IgD-negative memory B cell (primary cell): ENCODE measurements around the gene MACF1. TPM values are rescaled to one million over a fixed set of nuclear protein-coding genes. Genes with fewer than 3 reads are reported as not detected.
"Not testable (repeated sequence)": the region's sequence is repeated elsewhere in the genome, so short reads cannot be mapped to it uniquely, and the experiment has no call there.

Source experiments
- H3K27ac Mint-ChIP-seq, 3 donors: one replicate each; pipeline ENCODE4 v1.8.0; 2020 to 2022; ENCODE audit warnings: mild to moderate bottlenecking in 3 of 3, mixed read lengths in 3 of 3, moderate library complexity in 1 of 3
- H3K27me3 Mint-ChIP-seq: one replicate; pipeline ENCODE4 v1.8.0; 2021; ENCODE audit warnings: mixed read lengths
- H3K36me3 Mint-ChIP-seq: one replicate; pipeline ENCODE4 v1.8.0; 2020; ENCODE audit warnings: mild to moderate bottlenecking, mixed read lengths
- H3K4me1 Mint-ChIP-seq, 3 donors: one replicate each; pipeline ENCODE4 v1.8.0; 2020 to 2022; ENCODE audit warnings: mixed read lengths in 3 of 3, mild to moderate bottlenecking in 1 of 3
- H3K4me3 Mint-ChIP-seq, 4 donors: one replicate each; pipeline ENCODE4 v1.8.0; 2020 to 2022; ENCODE audit warnings: mild to moderate bottlenecking in 4 of 4, mixed read lengths in 4 of 4, moderate library complexity in 3 of 4
- H3K9me3 Mint-ChIP-seq, 3 donors: one replicate each; pipeline ENCODE4 v1.8.0; 2020 to 2021; ENCODE audit warnings: mixed read lengths in 3 of 3, mild to moderate bottlenecking in 1 of 3
- polyA plus RNA-seq: library from polyadenylated mRNA; unstranded; fragments of 300-500 nt; fragmentation: Illumina TruSeq; gene quantifications from one replicate; pipeline ENCODE4 v1.2.3, GENCODE V29; 2021

The MACF1 gene
- polyA plus RNA-seq, 1 donor from 2014 or later, result 51.2 TPM

- no peaks in the 10 kb centered on the region for H3K27me3 Mint-ChIP-seq
- H3K4me1 Mint-ChIP-seq, result no peaks in the 10 kb centered on the region
- peaks cover 8% of the 10 kb centered on the region for H3K36me3 Mint-ChIP-seq
- H3K4me3 Mint-ChIP-seq, result no peak overlapping the region
- H3K27ac Mint-ChIP-seq, result no peak overlapping the region
- no peaks in the 10 kb centered on the region for H3K9me3 Mint-ChIP-seq
Observed at GRCh38 chr1:39440856-39441255, 236.4 kb downstream of the MACF1 start.

- Mint-ChIP-seq H3K27ac (no peak overlapping the region), H3K9me3 (no peaks in the 10 kb centered on the region), H3K36me3 (peaks cover 8% of the 10 kb centered on the region), H3K27me3 (no peaks in the 10 kb centered on the region), H3K4me1 (no peaks in the 10 kb centered on the region), H3K4me3 (no peak overlapping the region)
Observed at GRCh38 chr1:39441797-39442196, 237.3 kb downstream of the MACF1 start.

GRCh38 chr1:39445573-39445972, 241.1 kb downstream of the MACF1 start:
- Mint-ChIP-seq H3K27me3 (no peaks in the 10 kb centered on the region), H3K27ac (no peak overlapping the region), H3K4me1 (no peaks in the 10 kb centered on the region), H3K9me3 (no peaks in the 10 kb centered on the region), H3K4me3 (no peak overlapping the region), H3K36me3 (peaks cover 7% of the 10 kb centered on the region)

GRCh38 chr1:39446986-39447567, 242.6 kb downstream of the MACF1 start:
- no peak overlapping the region for H3K4me3 Mint-ChIP-seq
- H3K27ac Mint-ChIP-seq, result peak overlapping the region in 1 of 3 donors; percentile 17
- H3K9me3 Mint-ChIP-seq, result no peaks in the 10 kb centered on the region
- peaks cover 7% of the 10 kb centered on the region for H3K36me3 Mint-ChIP-seq
- H3K4me1 Mint-ChIP-seq, result no peaks in the 10 kb centered on the region
- H3K27me3 Mint-ChIP-seq, result no peaks in the 10 kb centered on the region

GRCh38 chr1:39450041-39450440, 245.5 kb downstream of the MACF1 start:
- not testable (repeated sequence) for H3K4me3 Mint-ChIP-seq, H3K27me3 Mint-ChIP-seq, H3K27ac Mint-ChIP-seq, H3K4me1 Mint-ChIP-seq, H3K9me3 Mint-ChIP-seq
- H3K36me3 Mint-ChIP-seq, result peaks cover 11% of the 10 kb centered on the region

- H3K4me3 Mint-ChIP-seq, result no peak overlapping the region
- no peaks in the 10 kb centered on the region for H3K9me3 Mint-ChIP-seq
- H3K27ac Mint-ChIP-seq, result no peak overlapping the region
- no peaks in the 10 kb centered on the region for H3K27me3 Mint-ChIP-seq
- peaks cover 11% of the 10 kb centered on the region for H3K36me3 Mint-ChIP-seq
- no peaks in the 10 kb centered on the region for H3K4me1 Mint-ChIP-seq
Observed at GRCh38 chr1:39450956-39451606, 246.6 kb downstream of the MACF1 start.

GRCh38 chr1:39452081-39452480, 247.6 kb downstream of the MACF1 start:
- peaks cover 15% of the 10 kb centered on the region for H3K36me3 Mint-ChIP-seq
- no peaks in the 10 kb centered on the region for H3K4me1 Mint-ChIP-seq
- H3K4me3 Mint-ChIP-seq, result no peak overlapping the region
- no peaks in the 10 kb centered on the region for H3K9me3 Mint-ChIP-seq
- H3K27ac Mint-ChIP-seq, result no peak overlapping the region
- no peaks in the 10 kb centered on the region for H3K27me3 Mint-ChIP-seq

- no peaks in the 10 kb centered on the region for H3K9me3 Mint-ChIP-seq
- H3K27ac Mint-ChIP-seq, result no peak overlapping the region
- peaks cover 14% of the 10 kb centered on the region for H3K36me3 Mint-ChIP-seq
- H3K4me3 Mint-ChIP-seq, result no peak overlapping the region
- H3K4me1 Mint-ChIP-seq, result no peaks in the 10 kb centered on the region
- no peaks in the 10 kb centered on the region for H3K27me3 Mint-ChIP-seq
Observed at GRCh38 chr1:39452540-39452939, 248.0 kb downstream of the MACF1 start.

- peak overlapping the region in 1 of 3 donors; percentile 19 for H3K27ac Mint-ChIP-seq
- no peaks in the 10 kb centered on the region for H3K27me3 Mint-ChIP-seq
- H3K36me3 Mint-ChIP-seq, result peaks cover 15% of the 10 kb centered on the region
- no peaks in the 10 kb centered on the region for H3K9me3 Mint-ChIP-seq
- no peaks in the 10 kb centered on the region for H3K4me1 Mint-ChIP-seq
- no peak overlapping the region for H3K4me3 Mint-ChIP-seq
Observed at GRCh38 chr1:39453603-39454002, 249.1 kb downstream of the MACF1 start.

- no peaks in the 10 kb centered on the region for H3K27me3 Mint-ChIP-seq
- H3K36me3 Mint-ChIP-seq, result peaks cover 14% of the 10 kb centered on the region
- H3K9me3 Mint-ChIP-seq, result no peaks in the 10 kb centered on the region
- no peak overlapping the region for H3K27ac Mint-ChIP-seq
- H3K4me3 Mint-ChIP-seq, result no peak overlapping the region
- peaks cover 0 to 1% (median 0%) of the 10 kb centered on the region in 3 donors for H3K4me1 Mint-ChIP-seq
Observed at GRCh38 chr1:39458991-39459390, 254.5 kb downstream of the MACF1 start.

- Mint-ChIP-seq H3K36me3 (peaks cover 12% of the 10 kb centered on the region), H3K4me3 (no peak overlapping the region), H3K9me3 (no peaks in the 10 kb centered on the region), H3K27ac (peak overlapping the region in 1 of 3 donors; percentile 8), H3K27me3 (no peaks in the 10 kb centered on the region), H3K4me1 (peaks cover 0 to 1% (median 0%) of the 10 kb centered on the region in 3 donors)
Observed at GRCh38 chr1:39462074-39462473, 257.6 kb downstream of the MACF1 start.

- no peak overlapping the region for H3K4me3 Mint-ChIP-seq
- no peaks in the 10 kb centered on the region for H3K27me3 Mint-ChIP-seq
- H3K27ac Mint-ChIP-seq, result peak overlapping the region in 1 of 3 donors; percentile 82
- H3K9me3 Mint-ChIP-seq, result no peaks in the 10 kb centered on the region
- H3K36me3 Mint-ChIP-seq, result peaks cover 6% of the 10 kb centered on the region
- no peaks in the 10 kb centered on the region for H3K4me1 Mint-ChIP-seq
Observed at GRCh38 chr1:39466413-39467107, 262.1 kb downstream of the MACF1 start.

- not testable (repeated sequence) for H3K36me3 Mint-ChIP-seq, H3K9me3 Mint-ChIP-seq, H3K4me1 Mint-ChIP-seq, H3K27me3 Mint-ChIP-seq, H3K4me3 Mint-ChIP-seq
- peak overlapping the region in 1 of 3 donors; percentile 82 for H3K27ac Mint-ChIP-seq
Observed at GRCh38 chr1:39467108-39467720, 262.7 kb downstream of the MACF1 start.

- Mint-ChIP-seq H3K4me3 (no peak overlapping the region), H3K4me1 (no peaks in the 10 kb centered on the region), H3K9me3 (no peaks in the 10 kb centered on the region), H3K36me3 (peaks cover 4% of the 10 kb centered on the region), H3K27me3 (no peaks in the 10 kb centered on the region), H3K27ac (peak overlapping the region in 1 of 3 donors; percentile 32)
Observed at GRCh38 chr1:39469150-39469549, 264.7 kb downstream of the MACF1 start.

- Mint-ChIP-seq H3K27ac (no peak overlapping the region), H3K9me3 (no peaks in the 10 kb centered on the region), H3K36me3 (peaks cover 2% of the 10 kb centered on the region), H3K27me3 (no peaks in the 10 kb centered on the region), H3K4me3 (no peak overlapping the region), H3K4me1 (no peaks in the 10 kb centered on the region)
Observed at GRCh38 chr1:39470040-39470439, 265.5 kb downstream of the MACF1 start.
